Right atrium auricular region (tissue), 2 donors: ENCODE data around the gene EBF3. TPM values are rescaled to one million over a fixed set of nuclear protein-coding genes. Genes with fewer than 3 reads are reported as not detected.

Source experiments
- DNase-seq: peaks from one replicate; pipeline ENCODE4 v3.0.0-alpha.2; 2019; ENCODE audit warnings: low spot score
- H3K27ac ChIP-seq, 2 donors: fragments of 200-600 bp; sonication (generic); 1 replicate in 1 of 2; 2 replicates in 1 of 2; pipeline ENCODE4 v1.5.1; 2016 to 2019
- H3K27me3 ChIP-seq, 2 donors: fragments of 200-600 bp; sonication (generic); one replicate each; pipeline versions ENCODE4 v1.5.1 to v1.6.0; 2017 to 2019
- H3K36me3 ChIP-seq: fragments of 200-600 bp; sonication (generic); one replicate; pipeline ENCODE4 v1.5.1; 2016
- H3K4me1 ChIP-seq, 2 donors: fragments of 200-600 bp; sonication (generic); one replicate each; pipeline versions ENCODE4 v1.5.1 to v1.6.0; 2017 to 2019
- H3K4me3 ChIP-seq, 2 donors: fragments of 200-600 bp; sonication (generic); 1 replicate in 1 of 2; 2 replicates in 1 of 2; pipeline ENCODE4 v1.5.1; 2017 to 2019; ENCODE audit warnings: mild to moderate bottlenecking in 1 of 2, moderate library complexity in 1 of 2
- H3K9me3 ChIP-seq, 2 donors: fragments of 200-600 bp; sonication (generic); one replicate each; pipeline ENCODE4 v1.5.1; 2019
- CTCF ChIP-seq, 2 donors: fragments of 200-600 bp; sonication (generic); IDR thresholded peaks; one replicate each; pipeline ENCODE4 v1.5.1; 2019; ENCODE audit warnings: antibody characterized with exemption in 2 of 2
- total RNA-seq, 2 donors: library from RNA; depleted of rRNA; stranded (reverse); fragments of >200 nt; gene quantifications; one replicate each; pipeline ENCODE4 v1.1.0, GENCODE V29; 2016

EBF3 gene
- total RNA-seq, 2 donors from 2014 or later, result 5.8 to 6.9 TPM

- Histone ChIP-seq H3K9me3 (no peaks in the 10 kb centered on the region), H3K4me3 (no peak overlapping the region), H3K27ac (no peak overlapping the region), H3K36me3 (no peaks in the 10 kb centered on the region), H3K4me1 (no peaks in the 10 kb centered on the region), H3K27me3 (no peaks in the 10 kb centered on the region)
- no peak for DNase-seq
- TF ChIP-seq CTCF (IDR thresholded peaks at IDR 0.05), result no peak
Observed at GRCh38 chr10:129901389-129902006, 62.6 kb downstream of the EBF3 start.

- Histone ChIP-seq H3K4me1 (no peaks in the 10 kb centered on the region), H3K4me3 (no peak overlapping the region), H3K36me3 (no peaks in the 10 kb centered on the region), H3K27ac (no peak overlapping the region), H3K9me3 (no peaks in the 10 kb centered on the region), H3K27me3 (no peaks in the 10 kb centered on the region)
- TF ChIP-seq CTCF (IDR thresholded peaks at IDR 0.05), result no peak
- DNase-seq, result no peak
Observed at GRCh38 chr10:129900825-129901224, 63.2 kb downstream of the EBF3 start.

- no peaks in the 10 kb centered on the region for H3K27me3 ChIP-seq
- TF ChIP-seq CTCF (IDR thresholded peaks at IDR 0.05), result no peak
Observed at GRCh38 chr10:129899276-129900130, 64.6 kb downstream of the EBF3 start.

GRCh38 chr10:129898706-129899268, 65.3 kb downstream of the EBF3 start:
- no peak overlapping the region for H3K27ac ChIP-seq
- DNase-seq, result no peak
- H3K4me3 ChIP-seq, result no peak overlapping the region
- TF ChIP-seq CTCF (IDR thresholded peaks at IDR 0.05), result no peak
- H3K9me3 ChIP-seq, result no peaks in the 10 kb centered on the region
- no peaks in the 10 kb centered on the region for H3K27me3 ChIP-seq
- H3K4me1 ChIP-seq, result peaks cover 0 to 11% of the 10 kb centered on the region in 2 donors
- H3K36me3 ChIP-seq, result no peaks in the 10 kb centered on the region

More at GRCh38 chr10:129899276-129900130, 64.6 kb downstream of the EBF3 start:
- Histone ChIP-seq H3K36me3 (no peaks in the 10 kb centered on the region), H3K9me3 (no peaks in the 10 kb centered on the region), H3K4me1 (peaks cover 0 to 5% of the 10 kb centered on the region in 2 donors), H3K27ac (no peak overlapping the region), H3K4me3 (no peak overlapping the region)
- no peak for DNase-seq

- Histone ChIP-seq H3K4me1 (peaks cover 0 to 18% of the 10 kb centered on the region in 2 donors), H3K27me3 (no peaks in the 10 kb centered on the region), H3K4me3 (no peak overlapping the region), H3K27ac (no peak overlapping the region), H3K9me3 (no peaks in the 10 kb centered on the region), H3K36me3 (no peaks in the 10 kb centered on the region)
- no peak for DNase-seq
- no peak for TF ChIP-seq CTCF (IDR thresholded peaks at IDR 0.05)
Observed at GRCh38 chr10:129897871-129898626, 66.0 kb downstream of the EBF3 start.
